ENCODE data around the gene C1QTNF7. TPM values are rescaled to one million over a fixed set of nuclear protein-coding genes. Genes with fewer than 3 reads are reported as not detected.

The C1QTNF7 gene
- total RNA-seq, 1 donor from 2014 or later = 4.1 TPM

DNA sequence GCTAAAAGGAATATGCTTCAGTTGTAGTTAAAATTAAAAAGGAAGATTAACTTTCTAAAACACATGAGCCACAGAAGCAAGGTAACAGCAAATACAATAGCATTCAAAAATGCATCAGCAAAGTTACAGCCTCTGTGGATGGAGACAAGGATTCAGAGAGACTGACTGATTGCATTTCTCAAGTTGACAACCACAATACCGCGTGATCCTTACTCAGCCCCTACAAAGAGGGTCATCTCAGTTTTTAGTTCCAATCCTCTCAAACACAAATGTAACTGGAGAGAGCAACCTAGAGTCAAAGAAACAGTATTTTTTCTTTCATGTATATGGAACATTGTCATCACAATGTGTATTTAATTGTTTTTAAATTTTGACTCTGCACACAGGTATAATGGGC, 14.2 kb upstream of the C1QTNF7 start:
- H3K27ac Mint-ChIP-seq = no peak overlapping the region
- TF ChIP-seq, protein P1, sequence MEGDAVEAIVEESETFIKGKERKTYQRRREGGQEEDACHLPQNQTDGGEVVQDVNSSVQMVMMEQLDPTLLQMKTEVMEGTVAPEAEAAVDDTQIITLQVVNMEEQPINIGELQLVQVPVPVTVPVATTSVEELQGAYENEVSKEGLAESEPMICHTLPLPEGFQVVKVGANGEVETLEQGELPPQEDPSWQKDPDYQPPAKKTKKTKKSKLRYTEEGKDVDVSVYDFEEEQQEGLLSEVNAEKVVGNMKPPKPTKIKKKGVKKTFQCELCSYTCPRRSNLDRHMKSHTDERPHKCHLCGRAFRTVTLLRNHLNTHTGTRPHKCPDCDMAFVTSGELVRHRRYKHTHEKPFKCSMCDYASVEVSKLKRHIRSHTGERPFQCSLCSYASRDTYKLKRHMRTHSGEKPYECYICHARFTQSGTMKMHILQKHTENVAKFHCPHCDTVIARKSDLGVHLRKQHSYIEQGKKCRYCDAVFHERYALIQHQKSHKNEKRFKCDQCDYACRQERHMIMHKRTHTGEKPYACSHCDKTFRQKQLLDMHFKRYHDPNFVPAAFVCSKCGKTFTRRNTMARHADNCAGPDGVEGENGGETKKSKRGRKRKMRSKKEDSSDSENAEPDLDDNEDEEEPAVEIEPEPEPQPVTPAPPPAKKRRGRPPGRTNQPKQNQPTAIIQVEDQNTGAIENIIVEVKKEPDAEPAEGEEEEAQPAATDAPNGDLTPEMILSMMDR (IDR thresholded peaks at IDR 0.05; ENCODE audit: unreplicated experiment) = no peak
- H3K4me3 Mint-ChIP-seq = no peak overlapping the region
- peaks cover 6% of the 10 kb centered on the region for H3K4me1 Mint-ChIP-seq
- H3K27me3 Mint-ChIP-seq (ENCODE audit: low read depth) = no peaks in the 10 kb centered on the region
- no peaks in the 10 kb centered on the region for H3K36me3 Mint-ChIP-seq
- peaks cover 4% of the 10 kb centered on the region for H3K9me3 Mint-ChIP-seq
- DNase-seq (ENCODE audit: low spot score in 2 of 2, unreplicated experiment in 2 of 2) = no peak

DNA sequence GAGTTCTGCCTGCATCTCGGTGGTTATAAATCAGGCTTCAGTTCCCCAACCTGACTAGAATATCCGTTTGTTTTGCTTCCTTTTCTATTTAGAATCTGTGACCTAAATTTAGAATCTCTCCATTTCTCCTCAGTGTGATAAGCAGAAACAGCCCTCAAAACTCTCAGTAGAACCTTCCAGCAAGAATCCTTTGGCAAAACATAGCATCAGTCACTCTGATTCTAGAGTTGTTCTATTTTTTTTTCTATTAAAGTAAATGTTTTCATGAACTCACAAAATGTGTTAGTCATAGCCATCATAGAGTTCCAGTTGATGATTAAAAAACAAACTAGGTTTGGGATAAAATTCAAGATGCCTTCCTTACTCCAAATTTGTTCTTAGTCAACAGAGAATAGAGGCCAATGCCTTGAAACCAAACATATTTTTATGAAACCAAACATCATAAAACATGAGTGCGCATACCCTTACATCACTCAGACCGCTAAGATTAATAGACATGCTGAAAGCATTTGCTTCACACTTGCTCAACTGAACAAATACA, 13.2 kb upstream of the C1QTNF7 start:
- DNase-seq (ENCODE audit: low spot score in 2 of 2, unreplicated experiment in 2 of 2) = no peak
- Mint-ChIP-seq H3K27ac (no peak overlapping the region), H3K4me1 (peaks cover 6% of the 10 kb centered on the region), H3K4me3 (no peak overlapping the region), H3K36me3 (no peaks in the 10 kb centered on the region), H3K27me3 (ENCODE audit: low read depth) (no peaks in the 10 kb centered on the region), H3K9me3 (peaks cover 4% of the 10 kb centered on the region)
- TF ChIP-seq, protein P1 (IDR thresholded peaks at IDR 0.05; ENCODE audit: unreplicated experiment) = no peak

DNA sequence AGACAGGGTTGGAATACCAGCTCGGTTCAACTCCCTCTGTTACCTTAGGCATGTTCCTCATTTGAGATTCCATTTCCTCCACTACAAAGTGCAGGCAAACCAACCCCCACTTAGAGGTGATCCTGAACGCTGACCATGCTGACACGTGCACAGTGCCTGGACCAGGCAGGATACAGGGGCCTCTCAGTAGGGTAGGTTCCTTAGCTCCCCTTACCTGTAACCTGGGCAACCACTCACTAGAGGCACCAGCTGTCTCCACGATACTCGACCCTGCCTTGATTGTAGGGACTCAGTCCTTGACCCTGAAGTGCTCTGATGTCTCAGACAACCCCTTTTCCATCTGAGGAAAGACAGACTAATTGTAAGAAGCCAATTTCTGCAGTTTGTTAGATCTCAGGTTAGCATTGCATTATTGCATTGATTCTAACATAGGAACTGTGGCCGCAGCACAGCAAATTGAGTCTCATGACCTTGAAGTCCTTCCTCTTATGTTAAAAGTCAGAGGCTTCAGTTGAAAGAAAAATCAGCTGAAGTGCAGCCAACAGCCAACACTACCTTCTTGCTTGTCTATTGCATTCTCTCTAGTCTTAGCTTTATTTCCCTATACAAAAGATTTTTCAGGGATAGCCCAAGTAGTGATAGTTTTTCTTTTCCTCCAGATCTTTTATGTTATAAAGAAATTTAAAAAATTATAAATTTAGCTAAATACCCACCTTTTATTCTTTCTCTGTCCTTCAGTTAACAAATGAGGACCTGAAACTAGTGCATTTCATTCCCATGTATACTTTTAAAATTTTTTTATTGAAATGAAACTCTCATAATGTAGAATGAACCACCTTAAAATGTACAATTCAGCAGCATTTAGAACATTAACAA, 11.2 kb upstream of the C1QTNF7 start:
- Mint-ChIP-seq H3K4me3 (no peak overlapping the region), H3K27me3 (ENCODE audit: low read depth) (no peaks in the 10 kb centered on the region), H3K9me3 (peaks cover 4% of the 10 kb centered on the region), H3K27ac (no peak overlapping the region), H3K4me1 (peaks cover 6% of the 10 kb centered on the region), H3K36me3 (no peaks in the 10 kb centered on the region)
- no peak for DNase-seq (ENCODE audit: low spot score in 2 of 2, unreplicated experiment in 2 of 2)
- TF ChIP-seq, protein P1 (IDR thresholded peaks at IDR 0.05; ENCODE audit: unreplicated experiment) = no peak

DNA sequence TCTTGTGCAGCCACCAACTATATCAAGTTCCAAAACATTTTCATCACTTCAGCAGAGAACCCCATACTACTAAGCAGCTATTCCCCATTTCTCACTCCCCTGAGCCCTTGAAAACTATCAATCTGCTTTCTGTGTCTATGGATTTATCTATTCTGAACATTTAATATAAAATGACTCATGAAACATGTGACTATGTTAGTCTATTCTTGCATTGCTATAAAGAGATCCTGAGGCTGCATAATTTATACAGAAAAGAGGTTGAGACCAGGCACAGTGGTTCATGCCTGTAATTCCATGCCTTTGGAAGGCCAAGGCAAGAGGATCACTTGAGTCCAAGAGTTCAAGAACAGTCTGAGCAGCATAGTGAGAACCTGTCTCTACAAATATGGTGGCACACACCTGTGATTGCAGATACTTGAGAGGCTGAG, 10.6 kb upstream of the C1QTNF7 start:
- TF ChIP-seq, protein P1 (IDR thresholded peaks at IDR 0.05; ENCODE audit: unreplicated experiment) = no peak
- H3K27ac Mint-ChIP-seq = no peak overlapping the region
- DNase-seq (ENCODE audit: low spot score in 2 of 2, unreplicated experiment in 2 of 2) = no peak

DNA sequence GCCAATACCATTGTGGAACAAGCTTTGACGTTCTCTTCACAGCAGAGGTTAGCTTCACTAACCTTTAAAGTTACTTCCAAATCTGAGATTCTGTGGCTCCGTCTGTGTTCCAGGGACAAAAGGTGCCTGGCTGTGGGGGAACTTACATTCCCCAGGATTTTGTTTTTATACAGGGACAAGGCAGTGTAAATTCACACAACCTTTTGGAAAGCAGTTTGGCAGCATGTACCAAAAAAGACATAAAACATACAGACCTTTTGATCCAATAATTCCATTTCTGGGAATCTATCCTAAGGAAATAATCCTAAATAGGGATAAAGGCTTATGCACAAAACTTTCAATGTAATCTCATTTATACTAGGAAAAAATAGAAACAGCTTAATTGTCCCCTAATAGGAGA, 8.9 kb upstream of the C1QTNF7 start:
- Mint-ChIP-seq H3K9me3 (peaks cover 4% of the 10 kb centered on the region), H3K27me3 (ENCODE audit: low read depth) (peaks cover 2% of the 10 kb centered on the region), H3K27ac (peak overlapping the region; percentile 31), H3K4me1 (peaks cover 5% of the 10 kb centered on the region), H3K36me3 (no peaks in the 10 kb centered on the region), H3K4me3 (no peak overlapping the region)
- DNase-seq (ENCODE audit: low spot score in 2 of 2, unreplicated experiment in 2 of 2) = no peak
- TF ChIP-seq, protein P1 (IDR thresholded peaks at IDR 0.05; ENCODE audit: unreplicated experiment) = no peak

More for the DNA sequence above, 10.6 kb upstream of the C1QTNF7 start:
- Mint-ChIP-seq H3K9me3 (peaks cover 4% of the 10 kb centered on the region), H3K27me3 (ENCODE audit: low read depth) (no peaks in the 10 kb centered on the region), H3K36me3 (no peaks in the 10 kb centered on the region), H3K4me1 (peaks cover 6% of the 10 kb centered on the region), H3K4me3 (no peak overlapping the region)

All from mesothelial cell of epicardium (in vitro differentiated cells).